OCI-LY1 (cell line): ENCODE measurements around the gene MMADHC.

Experiments
- H2AFZ ChIP-seq: fragments of 200-600 bp; sonication (generic), shearing (Covaris generic); 2 replicates; pipeline ENCODE4 v1.6.0; 2014; ENCODE audit warnings: antibody characterized with exemption, mild to moderate bottlenecking, low read length
- H3F3A ChIP-seq: fragments of 200-600 bp; sonication (generic), shearing (Covaris generic); 2 replicates; pipeline ENCODE4 v1.6.0; 2014; ENCODE audit warnings: mild to moderate bottlenecking, antibody characterized with exemption, low read length, moderate library complexity; ENCODE audit not compliant: insufficient read depth
- H3K27ac ChIP-seq: fragments of 200-600 bp; sonication (generic); 2 replicates; pipeline ENCODE4 v1.5.1; 2014; ENCODE audit warnings: low read length, mixed run types, mild to moderate bottlenecking, low read depth; ENCODE audit not compliant: poor library complexity, severe bottlenecking
- H3K27me3 ChIP-seq: fragments of 200-600 bp; sonication (generic); 2 replicates; pipeline ENCODE4 v1.6.0; 2014; ENCODE audit warnings: antibody characterized with exemption, mild to moderate bottlenecking, low read length, moderate library complexity; ENCODE audit not compliant: insufficient read depth
- H3K36me3 ChIP-seq: fragments of 200-600 bp; sonication (generic); 2 replicates; pipeline ENCODE4 v1.6.1; 2014; ENCODE audit warnings: mild to moderate bottlenecking, antibody characterized with exemption, low read length, moderate library complexity, mixed read lengths; ENCODE audit not compliant: insufficient read depth
- H3K4me1 ChIP-seq: fragments of 200-600 bp; sonication (generic); 2 replicates; pipeline ENCODE4 v1.5.1; 2014; ENCODE audit warnings: mild to moderate bottlenecking, low read length, moderate library complexity; ENCODE audit not compliant: insufficient read depth, severe bottlenecking
- H3K4me2 ChIP-seq: fragments of 200-600 bp; sonication (generic), shearing (Covaris generic); 2 replicates; pipeline ENCODE4 v1.6.1; 2014; ENCODE audit warnings: low read length
- H3K4me3 ChIP-seq: fragments of 200-600 bp; sonication (generic); 2 replicates; pipeline ENCODE4 v1.5.1; 2014; ENCODE audit warnings: low read length, low read depth, mild to moderate bottlenecking, mixed read lengths; ENCODE audit not compliant: poor library complexity, severe bottlenecking
- H3K79me2 ChIP-seq: fragments of 200-600 bp; shearing (Covaris generic); 2 replicates; pipeline ENCODE4 v1.6.1; 2016; ENCODE audit warnings: mixed run types, low read length, mixed read lengths; ENCODE audit not compliant: insufficient read depth
- H3K9ac ChIP-seq: fragments of 200-600 bp; sonication (generic), shearing (Covaris generic); 2 replicates; pipeline ENCODE4 v1.6.1; 2014; ENCODE audit warnings: mild to moderate bottlenecking, low read length, mixed read lengths
- H3K9me2 ChIP-seq: fragments of 200-600 bp; sonication (generic), shearing (Covaris generic); 2 replicates; pipeline ENCODE4 v1.6.1; 2014; ENCODE audit warnings: low read depth, mild to moderate bottlenecking, low read length, mixed read lengths
- H3K9me3 ChIP-seq: fragments of 200-600 bp; shearing (Covaris generic); 2 replicates; pipeline ENCODE4 v1.6.1; 2014; ENCODE audit warnings: low read length, mixed read lengths
- H4K20me1 ChIP-seq: fragments of 200-600 bp; sonication (generic), shearing (Covaris generic); 2 replicates; pipeline ENCODE4 v1.6.0; 2016; ENCODE audit warnings: mild to moderate bottlenecking, low read length; ENCODE audit not compliant: insufficient read depth
- CTCF ChIP-seq: fragments of 200-600 bp; sonication (generic), shearing (Covaris generic); IDR thresholded peaks from 2 replicates; pipeline ENCODE4 v1.5.1; 2017; ENCODE audit warnings: mild to moderate bottlenecking, antibody characterized with exemption, low read length, moderate library complexity, mixed read lengths
- EZH2 ChIP-seq: fragments of 200-600 bp; sonication (generic), shearing (Covaris generic); IDR thresholded peaks from 2 replicates; pipeline ENCODE4 v1.8.0; 2017; ENCODE audit warnings: borderline replicate concordance, mixed run types, mild to moderate bottlenecking, antibody characterized with exemption, low read length, moderate library complexity, mixed read lengths

Gene MMADHC

GRCh38 chr2:149564983-149565382 is 22.6 kb downstream of the MMADHC start:
- Histone ChIP-seq H3K27ac (no peak overlapping the region), H4K20me1 (no peaks in the 10 kb centered on the region), H3K27me3 (no peaks in the 10 kb centered on the region), H3K36me3 (peaks cover 33% of the 10 kb centered on the region), H2AFZ (no peak overlapping the region), H3K9me2 (no peaks in the 10 kb centered on the region), H3F3A (no peaks in the 10 kb centered on the region), H3K4me1 (peaks cover 28% of the 10 kb centered on the region), H3K4me2 (no peak overlapping the region), H3K79me2 (no peaks in the 10 kb centered on the region), H3K4me3 (no peak overlapping the region), H3K9me3 (no peaks in the 10 kb centered on the region), H3K9ac (no peak overlapping the region)
- no peak for TF ChIP-seq EZH2
- TF ChIP-seq CTCF, result no peak

- TF ChIP-seq EZH2 (no peak), CTCF (no peak)
- Histone ChIP-seq H3K4me3 (no peak overlapping the region), H2AFZ (no peak overlapping the region), H3K9ac (no peak overlapping the region), H3K27ac (peak overlapping the region; percentile 47), H4K20me1 (no peaks in the 10 kb centered on the region), H3K4me2 (no peak overlapping the region), H3F3A (no peaks in the 10 kb centered on the region), H3K79me2 (no peaks in the 10 kb centered on the region), H3K9me2 (no peaks in the 10 kb centered on the region), H3K36me3 (peaks cover 25% of the 10 kb centered on the region), H3K9me3 (no peaks in the 10 kb centered on the region), H3K27me3 (no peaks in the 10 kb centered on the region), H3K4me1 (peaks cover 28% of the 10 kb centered on the region)
Measured at GRCh38 chr2:149564097-149564496, 23.5 kb downstream of the MMADHC start.

- Histone ChIP-seq H3K4me1 (peaks cover 28% of the 10 kb centered on the region), H3K27me3 (no peaks in the 10 kb centered on the region), H2AFZ (peak overlapping the region; percentile 5; the same call in 1 of the 2 replicates)
Measured at GRCh38 chr2:149562324-149562723, 25.3 kb downstream of the MMADHC start.

More at GRCh38 chr2:149562324-149562723, 25.3 kb downstream of the MMADHC start:
- no peaks in the 10 kb centered on the region for H4K20me1 ChIP-seq
- peak overlapping the region; percentile 54 for H3K4me2 ChIP-seq
- no peaks in the 10 kb centered on the region for H3K79me2 ChIP-seq
- H3K36me3 ChIP-seq, result peaks cover 7% of the 10 kb centered on the region; the same call in 1 of the 2 replicates
- TF ChIP-seq EZH2, result no peak
- no peak for TF ChIP-seq CTCF
- peak overlapping the region; percentile 27 for H3K4me3 ChIP-seq
- H3F3A ChIP-seq, result no peaks in the 10 kb centered on the region
- H3K9ac ChIP-seq, result peak overlapping the region; percentile 35; the same call in 1 of the 2 replicates
- H3K27ac ChIP-seq, result peak overlapping the region; percentile 47
- no peaks in the 10 kb centered on the region for H3K9me3 ChIP-seq
- no peaks in the 10 kb centered on the region for H3K9me2 ChIP-seq
